Osteoblast (primary cell): ENCODE results near the gene CNOT6L. TPM values are rescaled to one million over a fixed set of nuclear protein-coding genes. Genes with fewer than 3 reads are reported as not detected.

Source experiments
- DNase-seq: peaks from one replicate; pipeline ENCODE4 v3.0.0; 2011; ENCODE audit warnings: low spot score, mixed read lengths; ENCODE audit not compliant: insufficient read length; ENCODE audit errors: missing footprints
- H2AFZ ChIP-seq: 2 replicates; pipeline ENCODE4 v1.6.0; 2011; ENCODE audit warnings: mild to moderate bottlenecking, low read length
- H3K27ac ChIP-seq: 2 replicates; pipeline ENCODE4 v1.5.1; 2011; ENCODE audit warnings: mild to moderate bottlenecking, low read depth, low read length, moderate library complexity
- H3K27me3 ChIP-seq: 2 replicates; pipeline ENCODE4 v1.6.0; 2012; ENCODE audit warnings: mild to moderate bottlenecking, control low read depth, inconsistent platforms, low read length, moderate library complexity; ENCODE audit not compliant: insufficient read depth
- H3K36me3 ChIP-seq: 2 replicates; pipeline ENCODE4 v1.5.1; 2011; ENCODE audit warnings: mild to moderate bottlenecking, low read length, control low read depth, moderate library complexity; ENCODE audit not compliant: insufficient read depth
- H3K4me1 ChIP-seq: 2 replicates; pipeline ENCODE4 v1.5.1; 2011; ENCODE audit warnings: mild to moderate bottlenecking, low read length, control low read depth, moderate library complexity; ENCODE audit not compliant: insufficient read depth
- H3K4me2 ChIP-seq: 2 replicates; pipeline ENCODE4 v1.6.0; 2011; ENCODE audit warnings: mild to moderate bottlenecking, low read length; ENCODE audit not compliant: insufficient read depth
- H3K4me3 ChIP-seq: fragments of 200-600 bp; sonication (generic); 3 replicates; pipeline ENCODE4 v1.5.1; 2012; ENCODE audit warnings: mild to moderate bottlenecking, low read length, inconsistent platforms; ENCODE audit not compliant: insufficient read depth
- H3K79me2 ChIP-seq: 2 replicates; pipeline ENCODE4 v1.6.0; 2012; ENCODE audit warnings: mild to moderate bottlenecking, low read length, control low read depth, inconsistent platforms; ENCODE audit not compliant: insufficient read depth
- H3K9me3 ChIP-seq: 2 replicates; pipeline ENCODE4 v1.5.1; 2011; ENCODE audit warnings: low read depth, low read length, control low read depth
- H4K20me1 ChIP-seq: 2 replicates; pipeline ENCODE4 v1.6.0; 2012; ENCODE audit warnings: mild to moderate bottlenecking, low read length, control low read depth; ENCODE audit not compliant: insufficient read depth
- CTCF ChIP-seq: IDR thresholded peaks from 2 replicates; pipeline ENCODE4 v1.5.1; 2011; ENCODE audit warnings: mild to moderate bottlenecking, low read depth, low read length, moderate library complexity; ENCODE audit errors: extremely low read depth
- total RNA-seq: library from RNA; depleted of rRNA; stranded (reverse); fragments of >200 nt; gene quantifications from 2 replicates; pipeline ENCODE4 v1.2.3, GENCODE V29; 2012

The CNOT6L gene
- total RNA-seq, 1 donor: 15.2 TPM

DNA sequence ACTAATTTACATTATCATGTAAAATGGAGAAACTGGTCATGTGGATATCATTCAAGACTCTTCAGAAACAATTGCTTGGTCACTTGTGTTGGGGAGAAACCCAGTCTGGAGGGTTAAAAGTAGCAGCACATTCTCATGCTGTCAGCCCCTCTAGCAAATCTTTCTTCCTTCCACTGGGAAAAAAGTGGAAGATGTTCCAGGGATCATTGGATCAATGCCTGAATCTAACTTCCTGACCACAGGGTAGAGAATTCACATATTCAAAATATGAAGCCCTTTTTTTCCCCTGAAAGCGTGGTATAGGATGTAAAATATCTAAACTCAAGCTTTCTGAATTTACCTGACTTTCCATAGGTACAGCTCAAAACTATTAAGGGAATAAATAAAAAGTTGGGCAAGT, 115.5 kb downstream of the CNOT6L start:
- no peak overlapping the region for H2AFZ ChIP-seq
- no peak for TF ChIP-seq CTCF
- H3K79me2 ChIP-seq: no peaks in the 10 kb centered on the region
- H3K27me3 ChIP-seq: no peaks in the 10 kb centered on the region
- no peak overlapping the region for H3K4me2 ChIP-seq
- no peaks in the 10 kb centered on the region for H3K9me3 ChIP-seq
- no peak overlapping the region for H3K4me3 ChIP-seq
- H3K36me3 ChIP-seq: no peaks in the 10 kb centered on the region
- DNase-seq: no peak
- no peaks in the 10 kb centered on the region for H4K20me1 ChIP-seq
- peaks cover 10% of the 10 kb centered on the region for H3K4me1 ChIP-seq
- no peak overlapping the region for H3K27ac ChIP-seq

DNA sequence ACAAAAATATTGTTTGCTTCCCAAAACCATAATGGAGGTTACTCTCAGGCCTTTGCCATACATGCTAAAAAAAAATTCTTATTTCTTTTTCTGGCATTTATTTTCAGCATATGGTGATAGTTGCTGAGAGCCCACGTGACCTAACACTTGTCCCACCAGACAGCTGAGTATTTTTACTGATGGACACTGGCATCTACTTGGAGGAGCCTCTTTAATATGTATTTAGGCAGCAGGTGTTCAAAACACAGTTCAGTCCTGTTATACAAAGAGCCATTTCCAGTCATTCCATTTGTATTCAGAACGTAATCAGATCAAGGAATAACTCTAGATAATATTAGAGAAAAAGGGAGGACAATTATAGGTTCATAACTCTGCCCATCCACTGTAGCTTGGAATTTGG, 118.0 kb downstream of the CNOT6L start:
- Histone ChIP-seq H3K4me3 (no peak overlapping the region), H3K4me1 (peaks cover 12% of the 10 kb centered on the region), H3K4me2 (no peak overlapping the region), H3K79me2 (no peaks in the 10 kb centered on the region), H2AFZ (no peak overlapping the region), H3K27me3 (no peaks in the 10 kb centered on the region), H3K36me3 (no peaks in the 10 kb centered on the region), H4K20me1 (no peaks in the 10 kb centered on the region), H3K27ac (no peak overlapping the region), H3K9me3 (no peaks in the 10 kb centered on the region)
- no peak for DNase-seq
- no peak for TF ChIP-seq CTCF

- DNase-seq: no peak
- TF ChIP-seq CTCF: peak; percentile 33
- Histone ChIP-seq H3K36me3 (no peaks in the 10 kb centered on the region), H3K9me3 (no peaks in the 10 kb centered on the region), H3K4me1 (peaks cover 23% of the 10 kb centered on the region), H3K4me2 (peak overlapping the region; percentile 63), H2AFZ (peak overlapping the region; percentile 6), H3K79me2 (no peaks in the 10 kb centered on the region), H3K27ac (no peak overlapping the region), H3K4me3 (no peak overlapping the region), H3K27me3 (no peaks in the 10 kb centered on the region), H4K20me1 (no peaks in the 10 kb centered on the region)
Observed at GRCh38 chr4:77699731-77700210, 119.4 kb downstream of the CNOT6L start.

- peak overlapping the region; percentile 80 for H2AFZ ChIP-seq
- H3K27ac ChIP-seq: no peak overlapping the region
- H3K9me3 ChIP-seq: no peaks in the 10 kb centered on the region
- H3K4me1 ChIP-seq: peaks cover 23% of the 10 kb centered on the region
- H3K27me3 ChIP-seq: no peaks in the 10 kb centered on the region
- peak; percentile 71 for TF ChIP-seq CTCF
- DNase-seq: peak; percentile 62
- peak overlapping the region; percentile 65 for H3K4me2 ChIP-seq
- H3K79me2 ChIP-seq: no peaks in the 10 kb centered on the region
- no peaks in the 10 kb centered on the region for H3K36me3 ChIP-seq
- H3K4me3 ChIP-seq: peak overlapping the region; percentile 34
- H4K20me1 ChIP-seq: no peaks in the 10 kb centered on the region
Observed at GRCh38 chr4:77697860-77698590, 121.1 kb downstream of the CNOT6L start.
